H1 (cell line): ENCODE measurements around the gene ZBTB46. TPM values are rescaled to one million over a fixed set of nuclear protein-coding genes. Genes with fewer than 3 reads are reported as not detected.

Experiments used
- CTCF ChIA-PET: fragments of 300-600 bp; sonication (Branson Sonifier 250); formaldehyde crosslinking; loops from one replicate; lab custom pipeline; 2021; ENCODE audit not compliant: partially characterized antibody; lab: Charles Lee
- POLR2A ChIA-PET: fragments of 300-600 bp; sonication (Branson Sonifier 250); formaldehyde crosslinking; loops from one replicate; lab custom pipeline; 2021; ENCODE audit warnings: inconsistent platforms; ENCODE audit not compliant: partially characterized antibody; lab: Charles Lee
- DNase-seq, 2 experiments: peaks; one replicate each; pipeline versions ENCODE4 v3.0.0 to v3.0.0-alpha.2; 2010 to 2022; ENCODE audit warnings: low spot score in 2 of 2, low read depth in 1 of 2, mixed read lengths in 1 of 2
- FAIRE-seq: peaks from 2 replicates; lab custom pipeline; 2011; peaks lifted over from hg19 to GRCh38; lab: Jason Lieb, UNC
- H2AFZ ChIP-seq: 2 replicates; pipeline ENCODE4 v1.8.1; 2012; ENCODE audit warnings: low read length, inconsistent platforms
- H2AK5ac ChIP-seq: 2 replicates; pipeline ENCODE4 v1.6.1; 2013; ENCODE audit warnings: low read depth, low read length
- H2BK120ac ChIP-seq: replicated peaks from 2 replicates; pipeline ENCODE3; 2013; ENCODE audit warnings: low read depth, low read length, inconsistent platforms
- H2BK12ac ChIP-seq: 2 replicates; pipeline ENCODE4 v1.6.1; 2013; ENCODE audit warnings: low read depth, low read length
- H2BK15ac ChIP-seq: 2 replicates; pipeline ENCODE4 v1.6.1; 2013; ENCODE audit warnings: low read length
- H2BK20ac ChIP-seq: 2 replicates; pipeline ENCODE4 v1.6.1; 2013; ENCODE audit warnings: low read length
- H2BK5ac ChIP-seq: 2 replicates; pipeline ENCODE4 v1.6.1; 2013; ENCODE audit warnings: low read depth, low read length
- H3K14ac ChIP-seq: 2 replicates; pipeline ENCODE4 v1.6.1; 2013; ENCODE audit warnings: inconsistent platforms; ENCODE audit not compliant: insufficient read length
- H3K18ac ChIP-seq: 2 replicates; pipeline ENCODE4 v1.6.1; 2013; ENCODE audit warnings: low read length; ENCODE audit errors: extremely low read depth
- H3K23ac ChIP-seq: 2 replicates; pipeline ENCODE4 v1.6.1; 2013; ENCODE audit warnings: inconsistent platforms; ENCODE audit not compliant: insufficient read length
- H3K23me2 ChIP-seq: 2 replicates; pipeline ENCODE4 v1.6.1; 2013; ENCODE audit warnings: low read depth, low read length
- H3K27ac ChIP-seq: 2 replicates; pipeline ENCODE4 v1.6.1; 2011; ENCODE audit warnings: low read depth, low read length, inconsistent platforms
- H3K27me3 ChIP-seq, 4 experiments: replicated peaks in 1 of 4; 1 replicate in 1 of 4; 2 replicates in 3 of 4; pipeline versions ENCODE4 v1.6.1 to v1.8.1; 2011 to 2013; ENCODE audit warnings: low read length in 3 of 4, mild to moderate bottlenecking in 3 of 4, inconsistent platforms in 2 of 4, mixed read lengths in 2 of 4, moderate library complexity in 1 of 4; ENCODE audit not compliant: control insufficient read depth in 3 of 4, insufficient read depth in 3 of 4; ENCODE audit errors: extremely low read depth in 1 of 4
- H3K36me3 ChIP-seq, 4 experiments: 2 replicates each; pipeline versions ENCODE4 v1.6.1 to v1.8.1; 2011 to 2013; ENCODE audit warnings: mild to moderate bottlenecking in 4 of 4, low read length in 3 of 4, moderate library complexity in 2 of 4, control low read depth in 1 of 4, inconsistent platforms in 1 of 4; ENCODE audit not compliant: insufficient read depth in 4 of 4, control insufficient read depth in 2 of 4
- H3K4ac ChIP-seq: replicated peaks from 2 replicates; pipeline ENCODE3; 2013; ENCODE audit warnings: low read length, low read depth, mixed read lengths, inconsistent platforms; ENCODE audit not compliant: insufficient read length
- H3K4me1 ChIP-seq, 4 experiments: replicated peaks in 1 of 4; 1 replicate in 1 of 4; 2 replicates in 3 of 4; pipeline versions ENCODE4 v1.6.1 to v1.8.1; 2011 to 2013; ENCODE audit warnings: low read length in 3 of 4, inconsistent platforms in 2 of 4, mixed read lengths in 1 of 4; ENCODE audit not compliant: insufficient read depth in 4 of 4, control insufficient read depth in 3 of 4
- H3K4me2 ChIP-seq, 2 experiments: 2 replicates each; pipeline versions ENCODE4 v1.6.1 to v1.8.1; 2011 to 2013; ENCODE audit warnings: low read depth in 2 of 2, low read length in 2 of 2, control low read depth in 1 of 2, inconsistent platforms in 1 of 2, mild to moderate bottlenecking in 1 of 2; ENCODE audit not compliant: insufficient read depth in 1 of 2
- H3K4me3 ChIP-seq, 4 experiments: fragments of 200-600, 300-600 bp in 1 of 4; sonication (generic), shearing (Covaris generic), sonication (Bioruptor Twin) in 1 of 4; 2 replicates each; pipeline versions ENCODE4 v1.5.1 to v1.8.1; 2011 to 2016; ENCODE audit warnings: low read length in 4 of 4, low read depth in 3 of 4, control low read depth in 2 of 4, inconsistent platforms in 2 of 4, mild to moderate bottlenecking in 2 of 4, mixed read lengths in 1 of 4, moderate library complexity in 1 of 4; ENCODE audit not compliant: insufficient read depth in 2 of 4; ENCODE audit errors: extremely low read depth in 1 of 4
- H3K56ac ChIP-seq: replicated peaks from 2 replicates; pipeline ENCODE3; 2013; ENCODE audit warnings: low read depth, mild to moderate bottlenecking, mixed read lengths, low read length, inconsistent platforms; ENCODE audit not compliant: insufficient read length
- H3K79me1 ChIP-seq: 2 replicates; pipeline ENCODE4 v1.6.1; 2013; ENCODE audit warnings: low read depth, low read length, control low read depth
- H3K79me2 ChIP-seq, 2 experiments: 2 replicates each; pipeline versions ENCODE4 v1.6.1 to v1.8.1; 2012 to 2013; ENCODE audit warnings: low read length in 2 of 2, mild to moderate bottlenecking in 2 of 2, inconsistent platforms in 1 of 2; ENCODE audit not compliant: insufficient read depth in 2 of 2, control insufficient read depth in 1 of 2
- H3K9ac ChIP-seq, 4 experiments: replicated peaks in 1 of 4; 1 replicate in 1 of 4; 2 replicates in 3 of 4; pipeline versions ENCODE4 v1.6.1 to v1.8.1; 2011 to 2013; ENCODE audit warnings: low read depth in 3 of 4, low read length in 3 of 4, control low read depth in 2 of 4, mild to moderate bottlenecking in 2 of 4, moderate library complexity in 2 of 4, inconsistent platforms in 1 of 4; ENCODE audit errors: extremely low read depth in 1 of 4
- H3K9me3 ChIP-seq, 2 experiments: 2 replicates each; pipeline versions ENCODE4 v1.6.1 to v1.8.1; 2012 to 2013; ENCODE audit warnings: mild to moderate bottlenecking in 2 of 2, moderate library complexity in 2 of 2, control low read depth in 1 of 2, inconsistent platforms in 1 of 2, low read depth in 1 of 2, low read length in 1 of 2, mixed read lengths in 1 of 2; ENCODE audit not compliant: insufficient read depth in 2 of 2
- H4K20me1 ChIP-seq, 2 experiments: replicated peaks in 1 of 2; 2 replicates each; pipeline versions ENCODE3 to v1.8.1; 2011 to 2013; ENCODE audit warnings: inconsistent platforms in 2 of 2, low read length in 2 of 2, mild to moderate bottlenecking in 1 of 2; ENCODE audit not compliant: insufficient read depth in 2 of 2, control insufficient read depth in 1 of 2
- H4K5ac ChIP-seq: 2 replicates; pipeline ENCODE4 v1.6.1; 2013; ENCODE audit warnings: low read length, low read depth, mixed read lengths, inconsistent platforms; ENCODE audit not compliant: insufficient read length
- H4K8ac ChIP-seq: 2 replicates; pipeline ENCODE4 v1.8.0; 2013; ENCODE audit warnings: mild to moderate bottlenecking, moderate library complexity, low read length, inconsistent platforms; ENCODE audit not compliant: insufficient read depth; ENCODE audit errors: extremely low read depth
- H4K91ac ChIP-seq: replicated peaks from 2 replicates; pipeline ENCODE3; 2013; ENCODE audit warnings: low read length, mixed read lengths, inconsistent platforms; ENCODE audit not compliant: insufficient read length
- POLR2A ChIP-seq, 2 experiments: IDR thresholded peaks; 1 replicate in 1 of 2; 2 replicates in 1 of 2; pipeline ENCODE4 v1.6.1; 2011; ENCODE audit warnings: low read depth in 2 of 2, low read length in 2 of 2, mild to moderate bottlenecking in 2 of 2; ENCODE audit errors: control extremely low read depth in 1 of 2
- SIN3A ChIP-seq, 2 experiments: IDR thresholded peaks in 1 of 2; conservative IDR thresholded peaks in 1 of 2; 2 replicates each; pipeline ENCODE4 v1.6.1; 2011 to 2012; ENCODE audit warnings: low read length in 2 of 2, improper control_type of control experiment in 1 of 2, low read depth in 1 of 2, mild to moderate bottlenecking in 1 of 2
- SP1 ChIP-seq: IDR thresholded peaks from 2 replicates; pipeline ENCODE4 v1.6.1; 2011; ENCODE audit warnings: low read depth, low read length
- TAF1 ChIP-seq: IDR thresholded peaks from 2 replicates; pipeline ENCODE4 v1.6.1; 2011; ENCODE audit warnings: mild to moderate bottlenecking, low read depth, low read length
- TCF12 ChIP-seq: IDR thresholded peaks from 2 replicates; pipeline ENCODE4 v1.6.1; 2011; ENCODE audit warnings: low read depth, mild to moderate bottlenecking, low read length
- WGBS, 2 experiments: shearing (Covaris generic) in 1 of 2; methylation state at CpG; one replicate each; pipeline versions ENCODE4 v1.1.6 to v1.1.7; 2013 to 2015; ENCODE audit warnings: low lambda C conversion rate in 2 of 2, mixed read lengths in 2 of 2, inconsistent platforms in 1 of 2, low coverage in 1 of 2, missing lambda C conversion rate in 1 of 2; ENCODE audit not compliant: insufficient replicate concordance in 2 of 2, insufficient coverage in 1 of 2, insufficient read length in 1 of 2; ENCODE audit errors: extremely low coverage in 1 of 2, missing lambda C conversion rate in 1 of 2; 5-methylcytosine and 5-hydroxymethylcytosine counted together
- polyA plus RNA-seq, 7 experiments: library from polyadenylated mRNA; depleted of rRNA in 3 of 7; stranded (reverse) in 5 of 7; unstranded in 2 of 7; fragments of >200 nt in 5 of 7; fragments of 200-250 nt in 2 of 7; gene quantifications; 1 replicate in 5 of 7; 2 replicates in 1 of 7; 4 replicates in 1 of 7; pipeline versions ENCODE4 v1.2.1 to v1.2.3, GENCODE V29; 2011 to 2013; ENCODE audit warnings: missing spikeins in 2 of 7, mixed read lengths in 2 of 7
- total RNA-seq: library from RNA; stranded (reverse); fragmentation: NEBNext Ultra II Directional; extraction: Animal tissue kit (Norgen Biotek cat#: 25700); gene quantifications from 2 replicates; pipeline ENCODE4 v1.2.1, GENCODE V29; 2021

Gene ZBTB46
- total and polyA plus RNA-seq, 2 of the 8 experiments (the other 6 are each of a cell fraction or from before 2014, with no cell fraction given): 6.4 to 22.4 TPM

- Histone ChIP-seq H3K36me3 (no peaks in the 10 kb centered on the region), H4K20me1 (no peaks in the 10 kb centered on the region), H3K4me3 (no peak overlapping the region), H2BK15ac (no peak overlapping the region), H2BK20ac (no peak overlapping the region), H3K23ac (no peak overlapping the region), H3K56ac (no peak overlapping the region), H2AFZ (no peak overlapping the region), H3K79me1 (no peaks in the 10 kb centered on the region; the same call in 1 of the 2 replicates), H3K14ac (no peak overlapping the region)
- TF ChIP-seq SP1 (no peak), POLR2A (IDR thresholded peaks at IDR 0.05; ENCODE audit: control extremely low read depth in 1 of 2, low read depth in 2 of 2, low read length in 2 of 2) (no peak), TAF1 (no peak), TCF12 (no peak), SIN3A (conservative IDR thresholded peaks at IDR 0.05 in 1 of 2, IDR thresholded peaks at IDR 0.05 in 1 of 2; ENCODE audit: low read depth in 1 of 2, low read length in 2 of 2) (no peak)
- TF ChIP-seq, all 59 proteins: peak for 0
- DNase-seq (no peak), FAIRE-seq (no peak)
- Histone ChIP-seq H2BK120ac (no peak overlapping the region), H4K91ac (no peak overlapping the region), H3K27me3 (no peaks in the 10 kb centered on the region), H3K4me2 (no peak overlapping the region), H4K8ac (no peak overlapping the region), H2BK12ac (no peak overlapping the region), H3K4ac (no peak overlapping the region), H3K27ac (no peak overlapping the region), H3K79me2 (no peaks in the 10 kb centered on the region), H3K23me2 (no peaks in the 10 kb centered on the region), H3K4me1 (peaks cover 0 to 7% (median 0%) of the 10 kb centered on the region in 4 experiments; a peak in 3 of 7 replicates), H3K18ac (no peak overlapping the region), H2AK5ac (no peak overlapping the region), H3K9ac (no peak overlapping the region), H4K5ac (no peak overlapping the region), H2BK5ac (no peak overlapping the region), H3K9me3 (no peaks in the 10 kb centered on the region)
- WGBS, 2 experiments: 85% methylated on average over 8 of the region's 8 CpGs; no CpG with 5 or more reads in 1 of the 2 experiments
- POLR2A ChIA-PET: no interaction called here
- CTCF ChIA-PET: interaction anchor here (1.5 kb wide), 1 partner anchor 19 kb away, joined by 7 read pairs; no protein-coding TSS in a partner anchor
These were observed 74.4 kb downstream of the ZBTB46 start for GRCh38 chr20:63756648-63756991.
